ENCODE data around the gene WDR73.

- TF ChIP-seq CTCF (conservative IDR thresholded peaks at IDR 0.05), result no peak
- no peak for TF ChIP-seq EZH2 (IDR thresholded peaks at IDR 0.05; ENCODE audit: low read depth)
Measured at GRCh38 chr15:84653910-84654688, at the start of gene WDR73.
